NCI-H345 treated with DMSO at 0.1 percent for 48 hours (cell line): ENCODE measurements around the gene SLIT1.
A peak's percentile ranks its signal among the peaks of the same experiment; 100 is the strongest.

Experiments
- DNase-seq: peaks from one replicate; lab custom pipeline; 2025; ENCODE audit not compliant: unreplicated experiment; lab: John Stamatoyannopoulos, UW

SLIT1 gene

DNA sequence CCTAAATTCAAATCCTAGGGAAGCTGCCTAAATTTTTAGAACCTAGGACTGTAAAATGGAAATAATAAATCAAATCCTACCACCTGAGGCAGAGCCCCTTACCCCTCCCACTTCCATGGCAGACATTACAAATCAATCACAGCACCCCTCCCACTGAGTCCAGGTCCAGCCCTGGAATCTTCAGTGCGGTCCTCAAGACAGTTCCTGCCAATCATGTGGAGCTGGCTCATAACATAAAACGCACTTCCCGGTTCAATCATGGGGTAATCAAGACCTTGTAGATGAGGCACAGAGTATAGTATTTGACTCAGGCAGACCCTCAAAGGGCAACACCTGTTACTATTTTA is 157.0 kb downstream of the SLIT1 start:
- DNase-seq = no peak

GRCh38 chr10:97028126-97028831 is 157.5 kb downstream of the SLIT1 start:
- no peak for DNase-seq

- DNase-seq = no peak
Observed at GRCh38 chr10:97025613-97026242, 160.0 kb downstream of the SLIT1 start.

DNA sequence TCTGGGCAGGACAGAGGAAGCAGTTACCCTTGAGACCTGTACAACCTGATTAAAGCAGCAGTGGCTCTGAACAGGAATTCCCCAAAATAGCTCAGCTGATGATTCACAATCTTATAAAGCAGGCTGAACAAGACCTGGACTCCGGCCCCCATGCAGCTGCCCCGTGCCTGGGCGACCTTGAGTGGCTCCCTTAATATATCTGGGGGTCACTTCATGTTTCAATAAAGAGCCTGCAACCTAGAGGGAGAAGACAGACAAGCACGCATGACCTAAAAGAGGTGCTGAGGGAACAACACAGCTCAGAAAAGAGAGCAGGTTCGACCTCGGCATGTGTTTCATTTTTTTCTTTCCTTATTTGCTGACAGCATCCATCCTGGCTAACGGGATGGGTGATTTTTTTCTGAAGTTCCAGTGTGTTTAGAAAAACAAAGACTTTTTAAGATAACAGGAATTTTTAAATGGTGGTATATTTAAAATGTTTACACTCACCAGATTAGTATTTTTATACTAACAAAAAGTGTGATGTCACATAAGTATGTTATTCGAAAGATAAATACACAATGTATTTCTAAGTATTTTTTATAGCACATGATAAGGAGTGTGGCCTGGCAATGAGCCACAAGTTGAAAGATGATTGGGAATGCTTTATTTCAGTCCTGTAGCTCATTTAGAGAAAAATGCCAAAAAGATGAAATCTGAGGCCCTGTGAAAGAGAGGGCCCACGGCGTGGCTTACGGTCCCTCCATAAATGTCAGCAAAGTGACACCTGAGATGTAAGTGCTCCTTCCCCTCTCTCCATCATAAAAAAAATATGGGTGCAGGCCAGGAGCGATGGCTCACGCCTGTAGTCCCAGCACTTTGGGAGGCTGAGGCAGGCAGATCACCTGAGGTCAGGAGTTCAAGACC is 161.3 kb downstream of the SLIT1 start:
- no peak for DNase-seq

- no peak for DNase-seq
Observed at GRCh38 chr10:97023401-97024167, 162.2 kb downstream of the SLIT1 start.

GRCh38 chr10:97022616-97023015 is 163.1 kb downstream of the SLIT1 start:
- DNase-seq = no peak

DNA sequence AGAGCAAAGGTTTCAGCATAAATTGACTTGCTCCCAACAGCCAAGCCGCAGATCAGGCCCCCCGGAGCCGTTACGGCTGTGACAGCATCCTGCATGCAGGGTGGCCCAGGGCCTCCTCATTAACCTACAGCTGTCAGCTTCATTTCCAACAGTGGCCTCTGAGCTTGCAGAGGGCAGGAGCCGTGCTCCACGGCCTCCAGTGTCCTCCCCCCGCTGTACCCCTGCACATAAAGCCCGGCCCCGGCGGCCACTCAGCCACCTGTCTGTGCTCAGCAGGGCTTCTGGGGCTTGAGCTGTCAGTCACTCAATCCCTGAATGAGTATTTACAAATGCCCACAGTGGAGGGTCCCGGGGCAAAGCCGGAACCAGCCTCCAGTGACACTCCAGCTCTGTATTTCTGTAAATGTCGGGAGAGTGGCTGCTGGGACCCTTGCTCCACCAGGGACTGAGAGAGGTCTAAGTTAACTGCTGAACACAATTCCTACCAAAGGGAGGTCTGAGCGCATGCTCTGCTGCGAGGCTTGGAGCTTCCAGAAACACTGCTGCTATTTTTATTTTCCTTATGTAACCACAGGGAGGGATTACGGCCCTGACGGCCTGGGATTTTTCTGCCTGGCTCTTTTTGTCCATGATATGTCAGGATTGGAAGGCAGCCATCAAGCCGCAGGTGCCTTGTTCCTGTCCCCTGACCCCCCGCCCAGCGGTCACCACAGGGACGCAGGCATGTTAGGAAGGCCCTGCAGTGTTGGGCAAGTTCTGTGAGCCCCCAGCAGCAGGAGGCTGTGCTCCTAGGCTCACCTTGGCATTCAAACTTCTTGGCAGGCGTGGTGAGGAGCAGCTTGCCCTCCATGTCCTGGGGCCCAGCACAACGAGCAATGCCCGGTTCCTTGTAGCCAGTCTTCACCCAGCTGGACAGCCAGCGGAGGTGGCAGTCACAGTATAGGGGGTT is 165.0 kb downstream of the SLIT1 start:
- peak; percentile 62 for DNase-seq

DNA sequence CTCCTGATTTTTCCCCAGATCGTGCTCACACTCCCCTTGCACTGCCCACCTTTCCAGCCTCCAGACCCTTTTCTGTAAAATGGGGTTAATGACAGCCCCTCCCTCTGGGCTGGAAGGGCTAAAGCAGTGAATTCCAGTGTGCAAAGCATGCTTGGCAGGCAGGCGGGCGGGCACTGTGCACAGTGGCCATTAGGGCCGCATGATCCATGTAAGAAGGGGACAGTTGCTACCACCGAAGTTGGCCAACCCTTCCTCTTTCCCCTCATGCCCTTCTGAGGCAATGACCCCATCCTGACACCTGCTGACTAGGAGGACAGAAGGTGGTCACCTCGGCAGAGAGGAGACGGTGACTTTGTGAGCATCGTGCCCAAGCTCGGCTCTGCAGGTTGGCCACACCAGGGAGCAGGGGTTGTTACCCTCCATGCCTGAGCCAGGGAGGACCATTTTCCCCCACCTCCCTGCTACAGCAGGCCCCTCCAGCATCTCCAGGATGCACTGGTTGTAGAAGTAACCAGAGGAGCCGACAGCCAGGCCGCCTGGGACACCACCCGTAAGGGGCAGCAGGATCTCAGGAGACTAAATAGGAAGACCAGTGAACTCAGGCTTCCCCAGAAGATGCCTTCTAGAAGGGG is 166.4 kb downstream of the SLIT1 start:
- DNase-seq = no peak

- DNase-seq = no peak
Observed at GRCh38 chr10:97018251-97019212, 167.2 kb downstream of the SLIT1 start.

- DNase-seq = no peak
Observed at GRCh38 chr10:97017474-97017903, 168.3 kb downstream of the SLIT1 start.

GRCh38 chr10:97016728-97017473 is 168.9 kb downstream of the SLIT1 start:
- DNase-seq = no peak

- DNase-seq = no peak
Observed at GRCh38 chr10:97015240-97015639, 170.5 kb downstream of the SLIT1 start.

- DNase-seq = no peak
Observed at GRCh38 chr10:97013983-97014382, 171.8 kb downstream of the SLIT1 start.

DNA sequence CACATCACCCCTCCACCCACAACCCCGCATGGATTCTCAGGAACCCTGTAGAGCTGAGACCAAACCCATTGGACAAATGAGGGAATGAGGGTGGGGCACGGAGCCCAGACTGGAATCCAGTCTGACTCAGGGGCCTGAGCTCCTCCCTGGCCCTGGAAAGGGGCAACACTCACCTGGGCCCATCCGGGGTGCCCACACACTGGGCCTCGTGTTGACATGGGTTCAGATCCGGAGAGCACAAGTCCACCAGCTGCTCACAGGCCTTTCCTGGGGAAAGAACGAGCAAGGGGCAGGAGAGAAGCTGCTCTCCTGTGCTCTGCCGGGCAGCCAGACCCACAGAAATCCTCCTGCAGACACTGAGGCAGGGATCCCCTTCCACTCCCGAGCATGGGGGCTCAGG is 172.2 kb downstream of the SLIT1 start:
- DNase-seq = no peak

DNA sequence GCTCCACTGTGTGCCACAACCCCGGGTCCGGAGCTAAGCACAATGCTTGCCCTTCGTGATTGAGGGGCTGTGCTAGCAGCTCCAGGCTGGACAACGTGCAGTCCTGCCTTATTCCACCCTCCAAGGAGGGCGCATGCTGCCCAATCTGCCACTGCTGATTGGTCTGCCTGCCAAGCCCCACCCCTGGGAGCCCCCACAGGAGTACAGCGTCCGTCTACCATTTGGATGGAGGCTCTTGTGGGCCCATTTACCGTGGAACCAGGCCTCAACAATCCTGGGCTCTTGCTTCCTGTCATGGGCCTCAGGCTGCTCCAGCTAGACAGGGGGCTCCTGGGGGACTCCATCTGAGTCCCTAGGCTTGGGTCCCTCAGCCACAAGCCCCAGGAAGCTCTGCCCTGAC is 173.3 kb downstream of the SLIT1 start:
- no peak for DNase-seq

- no peak for DNase-seq
Observed at GRCh38 chr10:97011397-97011796, 174.4 kb downstream of the SLIT1 start.

DNA sequence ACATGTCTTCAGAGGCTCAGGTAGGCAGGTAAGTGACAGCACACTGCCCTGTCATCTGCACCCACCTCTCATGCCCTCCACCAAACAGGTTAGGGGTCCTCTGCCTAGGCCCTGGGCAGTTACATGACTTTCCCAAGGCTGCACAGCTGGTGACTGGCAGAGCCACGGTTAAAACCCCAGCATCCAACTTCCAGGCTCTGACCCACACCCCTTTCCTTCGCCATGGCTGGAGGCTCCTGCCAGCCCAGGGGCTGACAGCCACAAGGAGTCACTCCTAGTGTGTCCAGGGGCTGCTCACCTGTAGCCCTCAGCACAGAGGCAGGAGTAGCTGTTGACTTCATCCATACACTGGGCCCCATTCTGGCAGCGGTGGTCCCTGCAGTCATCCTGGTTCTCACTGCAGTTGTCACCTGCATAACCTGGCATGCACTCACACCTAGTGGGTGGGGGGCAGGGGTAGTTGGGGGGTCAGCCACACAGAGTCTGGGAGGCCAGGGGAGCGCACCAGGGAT is 175.0 kb downstream of the SLIT1 start:
- DNase-seq = no peak

DNA sequence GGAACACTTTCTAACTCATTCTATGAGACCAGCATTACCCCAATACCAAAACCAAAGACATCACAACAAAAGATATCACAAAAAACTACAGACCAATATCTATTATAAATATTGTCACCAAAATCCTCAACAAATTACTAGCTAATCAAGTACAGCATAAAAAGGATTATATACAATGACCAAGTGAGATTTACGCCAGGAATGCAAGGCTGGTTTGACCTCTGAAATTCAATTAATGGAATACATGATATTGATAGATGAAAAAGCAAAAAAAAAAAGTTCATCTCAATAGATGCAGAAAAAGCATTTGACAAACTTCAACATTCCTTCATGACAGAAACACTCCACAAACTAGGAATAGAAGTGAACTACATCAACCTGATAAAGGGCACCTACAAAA is 178.3 kb downstream of the SLIT1 start:
- DNase-seq = no peak
